ENCODE measurements around the gene CORO2B.

CORO2B gene

GRCh38 chr15:68565726-68566125 is 13.1 kb upstream of the CORO2B start:
- TF ChIP-seq MYC (IDR thresholded peaks at IDR 0.05; ENCODE audit: low read depth, low read length), result no peak
- TF ChIP-seq POLR2A (IDR thresholded peaks at IDR 0.05; ENCODE audit: extremely low read depth, insufficient read length), result no peak
- no peak for TF ChIP-seq MAX (IDR thresholded peaks at IDR 0.05; ENCODE audit: low read depth, low read length)
- no peak for TF ChIP-seq CTCF (IDR thresholded peaks at IDR 0.05; ENCODE audit: low read depth, low read length)
- H3K4me3 ChIP-seq (ENCODE audit: low read depth, low read length), result no peak overlapping the region
- DNase-seq (ENCODE audit: low read depth), result no peak

- DNase-seq (ENCODE audit: low read depth), result no peak
- no peak overlapping the region for H3K4me3 ChIP-seq (ENCODE audit: low read depth, low read length)
- TF ChIP-seq POLR2A (IDR thresholded peaks at IDR 0.05; ENCODE audit: extremely low read depth, insufficient read length), result no peak
Measured at GRCh38 chr15:68566377-68566954, 12.3 kb upstream of the CORO2B start.

- H3K4me3 ChIP-seq (ENCODE audit: low read depth, low read length), result no peak overlapping the region
- TF ChIP-seq MAX (IDR thresholded peaks at IDR 0.05; ENCODE audit: low read depth, low read length), result no peak
- no peak for TF ChIP-seq POLR2A (IDR thresholded peaks at IDR 0.05; ENCODE audit: extremely low read depth, insufficient read length)
- no peak for TF ChIP-seq MYC (IDR thresholded peaks at IDR 0.05; ENCODE audit: low read depth, low read length)
- no peak for TF ChIP-seq CTCF (IDR thresholded peaks at IDR 0.05; ENCODE audit: low read depth, low read length)
- no peak for DNase-seq (ENCODE audit: low read depth)
Measured at GRCh38 chr15:68567345-68567744, 11.4 kb upstream of the CORO2B start.

GRCh38 chr15:68570974-68571373 is 7.8 kb upstream of the CORO2B start:
- H3K4me3 ChIP-seq (ENCODE audit: low read depth, low read length), result no peak overlapping the region
- TF ChIP-seq MAX (IDR thresholded peaks at IDR 0.05; ENCODE audit: low read depth, low read length) (no peak), MYC (IDR thresholded peaks at IDR 0.05; ENCODE audit: low read depth, low read length) (no peak), CTCF (IDR thresholded peaks at IDR 0.05; ENCODE audit: low read depth, low read length) (no peak), POLR2A (IDR thresholded peaks at IDR 0.05; ENCODE audit: extremely low read depth, insufficient read length) (no peak)
- DNase-seq (ENCODE audit: low read depth), result no peak

GRCh38 chr15:68571582-68571981 is 7.2 kb upstream of the CORO2B start:
- no peak for DNase-seq (ENCODE audit: low read depth)
- no peak for TF ChIP-seq MAX (IDR thresholded peaks at IDR 0.05; ENCODE audit: low read depth, low read length)
- TF ChIP-seq MYC (IDR thresholded peaks at IDR 0.05; ENCODE audit: low read depth, low read length), result no peak
- no peak for TF ChIP-seq CTCF (IDR thresholded peaks at IDR 0.05; ENCODE audit: low read depth, low read length)
- no peak overlapping the region for H3K4me3 ChIP-seq (ENCODE audit: low read depth, low read length)

GRCh38 chr15:68572309-68572708 is 6.5 kb upstream of the CORO2B start:
- H3K4me3 ChIP-seq (ENCODE audit: low read depth, low read length), result no peak overlapping the region
- no peak for TF ChIP-seq MAX (IDR thresholded peaks at IDR 0.05; ENCODE audit: low read depth, low read length)
- no peak for TF ChIP-seq POLR2A (IDR thresholded peaks at IDR 0.05; ENCODE audit: extremely low read depth, insufficient read length)
- TF ChIP-seq MYC (IDR thresholded peaks at IDR 0.05; ENCODE audit: low read depth, low read length), result no peak
- TF ChIP-seq CTCF (IDR thresholded peaks at IDR 0.05; ENCODE audit: low read depth, low read length), result no peak
- DNase-seq (ENCODE audit: low read depth), result no peak
